Neural progenitor cell (in vitro differentiated cells): ENCODE data around the gene GLS. TPM values are rescaled to one million over a fixed set of nuclear protein-coding genes. Genes with fewer than 3 reads are reported as not detected.

Source experiments
- DNase-seq: peaks from one replicate; pipeline ENCODE4 v3.0.0-alpha.2; 2016; ENCODE audit warnings: low spot score
- H2AFZ ChIP-seq: fragments of 200-600 bp; sonication (generic); replicated peaks from 2 replicates; pipeline ENCODE4 v1.6.1; 2016; ENCODE audit warnings: antibody characterized with exemption
- H3F3A ChIP-seq: fragments of 200-600 bp; sonication (generic); 2 replicates; pipeline ENCODE4 v1.6.1; 2016; ENCODE audit warnings: antibody characterized with exemption, low read depth
- H3K27ac ChIP-seq: fragments of 200-600 bp; sonication (generic); 2 replicates; pipeline ENCODE4 v1.5.1; 2016; ENCODE audit warnings: mild to moderate bottlenecking
- H3K27me3 ChIP-seq: fragments of 200-600 bp; sonication (generic); 2 replicates; pipeline ENCODE4 v1.6.1; 2016; ENCODE audit warnings: mild to moderate bottlenecking, moderate library complexity
- H3K36me3 ChIP-seq: fragments of 200-600 bp; sonication (generic); 2 replicates; pipeline ENCODE4 v1.5.1; 2016
- H3K4me1 ChIP-seq: fragments of 200-600 bp; sonication (generic); 2 replicates; pipeline ENCODE4 v1.6.1; 2016; ENCODE audit warnings: mixed run types
- H3K4me2 ChIP-seq: fragments of 200-600 bp; sonication (generic); 2 replicates; pipeline ENCODE4 v1.6.1; 2016
- H3K4me3 ChIP-seq: fragments of 200-600 bp; sonication (generic); 2 replicates; pipeline ENCODE4 v1.5.1; 2016
- H3K79me2 ChIP-seq: fragments of 200-600 bp; sonication (generic); 2 replicates; pipeline ENCODE4 v1.6.1; 2016; ENCODE audit warnings: low read depth
- H3K9ac ChIP-seq: fragments of 200-600 bp; sonication (generic); 2 replicates; pipeline ENCODE4 v1.6.1; 2016
- H3K9me3 ChIP-seq: fragments of 200-600 bp; sonication (generic); 2 replicates; pipeline ENCODE4 v1.5.1; 2016; ENCODE audit warnings: low read depth
- H4K20me1 ChIP-seq: fragments of 200-600 bp; sonication (generic); 2 replicates; pipeline ENCODE4 v1.6.1; 2016; ENCODE audit warnings: low read depth
- H3K27ac Mint-ChIP-seq: 3 replicates; pipeline ENCODE4 v1.8.0; 2021; ENCODE audit warnings: mixed read lengths
- H3K27me3 Mint-ChIP-seq: 2 replicates; pipeline ENCODE4 v1.8.0; 2022; ENCODE audit warnings: low read depth, mild to moderate bottlenecking, inconsistent platforms, moderate library complexity, mixed read lengths; ENCODE audit not compliant: insufficient read depth
- H3K36me3 Mint-ChIP-seq: 3 replicates; pipeline ENCODE4 v1.8.0; 2021; ENCODE audit warnings: mixed read lengths
- H3K4me1 Mint-ChIP-seq: 3 replicates; pipeline ENCODE4 v1.8.0; 2021; ENCODE audit warnings: mixed read lengths
- H3K4me3 Mint-ChIP-seq: 3 replicates; pipeline ENCODE4 v1.8.0; 2021; ENCODE audit warnings: mild to moderate bottlenecking, moderate library complexity, mixed read lengths
- H3K9me3 Mint-ChIP-seq: 3 replicates; pipeline ENCODE4 v1.8.0; 2020; ENCODE audit warnings: mixed read lengths
- EZH2 ChIP-seq: fragments of 200-600 bp; sonication (generic); IDR thresholded peaks from 2 replicates; pipeline ENCODE4 v1.6.1; 2017; ENCODE audit warnings: antibody characterized with exemption, mild to moderate bottlenecking, moderate library complexity
- EZH2phosphoT487 ChIP-seq: fragments of 200-600 bp; sonication (generic); IDR thresholded peaks from 2 replicates; pipeline ENCODE4 v1.6.1; 2017; ENCODE audit warnings: antibody characterized with exemption
- total RNA-seq: library from RNA; depleted of rRNA; stranded (reverse); fragments of >200 nt; gene quantifications from 2 replicates; pipeline ENCODE4 v1.2.3, GENCODE V29; 2015; ENCODE audit warnings: low replicate concordance
- TF ChIP-seq, protein P1 (sequence below): fragments of 200-600 bp; sonication (generic); IDR thresholded peaks from 2 replicates; pipeline ENCODE4 v1.5.1; 2017; ENCODE audit warnings: antibody characterized with exemption, mild to moderate bottlenecking

GLS gene
- total RNA-seq, 1 donor from 2014 or later: 54.0 TPM

DNA sequence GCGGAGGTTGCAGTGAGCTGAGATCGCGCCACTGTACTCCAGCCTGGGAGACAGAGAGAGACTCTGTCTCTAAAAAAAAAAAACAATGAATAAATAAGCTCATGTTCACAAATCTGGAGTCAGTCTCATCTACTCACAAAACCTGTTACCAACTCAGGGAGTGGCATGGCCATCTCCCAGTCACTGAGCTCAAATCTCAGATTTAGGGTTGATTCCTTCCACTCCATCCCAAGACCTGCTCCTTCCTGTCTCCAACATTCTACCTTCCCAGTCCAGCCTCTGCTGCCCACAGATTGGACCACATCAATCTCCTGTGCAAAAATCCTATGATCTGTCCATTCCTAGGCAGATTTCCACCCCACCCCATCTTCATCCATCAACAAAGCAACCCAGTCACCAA, 131.7 kb downstream of the GLS start:
- no peaks in the 10 kb centered on the region for H3F3A ChIP-seq
- H3K4me2 ChIP-seq: peak overlapping the region; percentile 99
- H3K27ac ChIP-seq: no peak overlapping the region
- peaks cover 7% of the 10 kb centered on the region for H3K4me1 ChIP-seq
- no peaks in the 10 kb centered on the region for H3K4me1 Mint-ChIP-seq
- no peak overlapping the region for H3K4me3 ChIP-seq
- H3K27me3 Mint-ChIP-seq: no peaks in the 10 kb centered on the region
- peaks cover 20% of the 10 kb centered on the region for H3K79me2 ChIP-seq
- DNase-seq: no peak
- no peaks in the 10 kb centered on the region for H4K20me1 ChIP-seq
- H3K4me3 Mint-ChIP-seq: no peak overlapping the region
- no peak overlapping the region for H2AFZ ChIP-seq
- H3K27ac Mint-ChIP-seq: no peak overlapping the region
- no peak overlapping the region for H3K9ac ChIP-seq
- peaks cover 1% of the 10 kb centered on the region for H3K36me3 Mint-ChIP-seq
- no peaks in the 10 kb centered on the region for H3K9me3 Mint-ChIP-seq
- no peaks in the 10 kb centered on the region for H3K9me3 ChIP-seq
- peaks cover 17% of the 10 kb centered on the region for H3K36me3 ChIP-seq
- TF ChIP-seq EZH2 (no peak), EZH2phosphoT487 (no peak)
- TF ChIP-seq, protein P1, sequence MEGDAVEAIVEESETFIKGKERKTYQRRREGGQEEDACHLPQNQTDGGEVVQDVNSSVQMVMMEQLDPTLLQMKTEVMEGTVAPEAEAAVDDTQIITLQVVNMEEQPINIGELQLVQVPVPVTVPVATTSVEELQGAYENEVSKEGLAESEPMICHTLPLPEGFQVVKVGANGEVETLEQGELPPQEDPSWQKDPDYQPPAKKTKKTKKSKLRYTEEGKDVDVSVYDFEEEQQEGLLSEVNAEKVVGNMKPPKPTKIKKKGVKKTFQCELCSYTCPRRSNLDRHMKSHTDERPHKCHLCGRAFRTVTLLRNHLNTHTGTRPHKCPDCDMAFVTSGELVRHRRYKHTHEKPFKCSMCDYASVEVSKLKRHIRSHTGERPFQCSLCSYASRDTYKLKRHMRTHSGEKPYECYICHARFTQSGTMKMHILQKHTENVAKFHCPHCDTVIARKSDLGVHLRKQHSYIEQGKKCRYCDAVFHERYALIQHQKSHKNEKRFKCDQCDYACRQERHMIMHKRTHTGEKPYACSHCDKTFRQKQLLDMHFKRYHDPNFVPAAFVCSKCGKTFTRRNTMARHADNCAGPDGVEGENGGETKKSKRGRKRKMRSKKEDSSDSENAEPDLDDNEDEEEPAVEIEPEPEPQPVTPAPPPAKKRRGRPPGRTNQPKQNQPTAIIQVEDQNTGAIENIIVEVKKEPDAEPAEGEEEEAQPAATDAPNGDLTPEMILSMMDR: no peak
- peaks cover 30% of the 10 kb centered on the region for H3K27me3 ChIP-seq

- Mint-ChIP-seq H3K9me3 (no peaks in the 10 kb centered on the region), H3K4me1 (no peaks in the 10 kb centered on the region), H3K27ac (no peak overlapping the region), H3K27me3 (no peaks in the 10 kb centered on the region), H3K36me3 (peaks cover 1% of the 10 kb centered on the region), H3K4me3 (no peak overlapping the region)
- peaks cover 12% of the 10 kb centered on the region for H3K36me3 ChIP-seq
- H3F3A ChIP-seq: no peaks in the 10 kb centered on the region
- peak overlapping the region; percentile 99 for H3K4me2 ChIP-seq
- H3K27me3 ChIP-seq: peaks cover 37% of the 10 kb centered on the region
- H3K4me1 ChIP-seq: peaks cover 7% of the 10 kb centered on the region
- H3K79me2 ChIP-seq: peaks cover 20% of the 10 kb centered on the region
- peak overlapping the region; percentile 59 for H3K9ac ChIP-seq
- no peak overlapping the region for H3K27ac ChIP-seq
- H4K20me1 ChIP-seq: no peaks in the 10 kb centered on the region
- TF ChIP-seq EZH2: no peak
- no peaks in the 10 kb centered on the region for H3K9me3 ChIP-seq
- peak overlapping the region; percentile 60 for H2AFZ ChIP-seq
- peak; percentile 11 for DNase-seq
- peak overlapping the region; percentile 77 for H3K4me3 ChIP-seq
Observed at GRCh38 chr2:191012845-191013681, 132.4 kb downstream of the GLS start.

- H3K9ac ChIP-seq: peak overlapping the region; percentile 59
Observed at GRCh38 chr2:191013682-191013931, 133.0 kb downstream of the GLS start.

More at GRCh38 chr2:191013682-191013931, 133.0 kb downstream of the GLS start:
- H2AFZ ChIP-seq: peak overlapping the region; percentile 60
- H4K20me1 ChIP-seq: no peaks in the 10 kb centered on the region
- H3F3A ChIP-seq: no peaks in the 10 kb centered on the region
- Mint-ChIP-seq H3K9me3 (no peaks in the 10 kb centered on the region), H3K27ac (no peak overlapping the region), H3K4me3 (no peak overlapping the region), H3K4me1 (no peaks in the 10 kb centered on the region), H3K36me3 (peaks cover 1% of the 10 kb centered on the region), H3K27me3 (no peaks in the 10 kb centered on the region)
- peaks cover 42% of the 10 kb centered on the region for H3K27me3 ChIP-seq
- peaks cover 9% of the 10 kb centered on the region for H3K36me3 ChIP-seq
- no peaks in the 10 kb centered on the region for H3K9me3 ChIP-seq
- no peak for DNase-seq
- H3K4me2 ChIP-seq: peak overlapping the region; percentile 99
- peaks cover 20% of the 10 kb centered on the region for H3K79me2 ChIP-seq
- TF ChIP-seq EZH2phosphoT487: no peak
- TF ChIP-seq, protein P1: no peak
- no peak for TF ChIP-seq EZH2
- no peak overlapping the region for H3K27ac ChIP-seq
- H3K4me1 ChIP-seq: peaks cover 7% of the 10 kb centered on the region
- H3K4me3 ChIP-seq: peak overlapping the region; percentile 77
